CD14-positive monocyte (primary cell): ENCODE results near the gene CLDN6. TPM values are rescaled to one million over a fixed set of nuclear protein-coding genes. Genes with fewer than 3 reads are reported as not detected.

ENCODE experiments used
- DNase-seq, 3 donors: peaks; one replicate each; pipeline ENCODE4 v3.0.0-alpha.2; 2011 to 2022
- H2AFZ ChIP-seq: 2 replicates; pipeline ENCODE4 v1.6.0; 2012; ENCODE audit warnings: mild to moderate bottlenecking, low read depth, low read length, inconsistent platforms; ENCODE audit not compliant: insufficient read depth, poor library complexity, severe bottlenecking
- H3K27ac ChIP-seq, 2 donors: 1 replicate in 1 of 2; 2 replicates in 1 of 2; pipeline ENCODE4 v1.5.1; 2012 to 2013; ENCODE audit warnings: low read length in 2 of 2, control low read depth in 1 of 2, inconsistent platforms in 1 of 2, low read depth in 1 of 2, mild to moderate bottlenecking in 1 of 2
- H3K27me3 ChIP-seq, 2 donors: one replicate each; pipeline versions ENCODE4 v1.6.0 to v1.6.1; 2011 to 2013; ENCODE audit warnings: low read length in 2 of 2; ENCODE audit not compliant: control insufficient read depth in 2 of 2, insufficient read depth in 2 of 2
- H3K36me3 ChIP-seq, 2 donors: replicated peaks in 1 of 2; 1 replicate in 1 of 2; 2 replicates in 1 of 2; pipeline versions ENCODE4 v1.5.1 to v1.6.1; 2012 to 2013; ENCODE audit warnings: low read length in 2 of 2, control low read depth in 1 of 2, inconsistent platforms in 1 of 2, mild to moderate bottlenecking in 1 of 2; ENCODE audit not compliant: insufficient read depth in 2 of 2, control insufficient read depth in 1 of 2
- H3K4me1 ChIP-seq, 2 donors: 1 replicate in 1 of 2; 2 replicates in 1 of 2; pipeline versions ENCODE4 v1.5.1 to v1.6.1; 2012 to 2013; ENCODE audit warnings: low read length in 2 of 2, control low read depth in 1 of 2, inconsistent platforms in 1 of 2, mild to moderate bottlenecking in 1 of 2, moderate library complexity in 1 of 2; ENCODE audit not compliant: insufficient read depth in 2 of 2, control insufficient read depth in 1 of 2
- H3K4me2 ChIP-seq: replicated peaks from 2 replicates; pipeline ENCODE3; 2012; ENCODE audit warnings: low read length, moderate library complexity, mild to moderate bottlenecking; ENCODE audit not compliant: poor library complexity, severe bottlenecking; ENCODE audit errors: extremely low read depth
- H3K4me3 ChIP-seq, 3 experiments: fragments of 200-600 bp in 1 of 3; sonication (generic) in 1 of 3; replicated peaks in 1 of 3; 1 replicate in 2 of 3; 2 replicates in 1 of 3; pipeline ENCODE4 v1.5.1; 2011 to 2013; ENCODE audit warnings: low read length in 3 of 3, mild to moderate bottlenecking in 3 of 3, control low read depth in 2 of 3, low read depth in 2 of 3, inconsistent platforms in 1 of 3, moderate library complexity in 1 of 3
- H3K79me2 ChIP-seq: 2 replicates; pipeline ENCODE4 v1.6.0; 2012; ENCODE audit warnings: mild to moderate bottlenecking, control low read depth, inconsistent platforms, low read length, moderate library complexity; ENCODE audit not compliant: insufficient read depth
- H3K9ac ChIP-seq: 2 replicates; pipeline ENCODE4 v1.6.0; 2017; ENCODE audit warnings: low read length, mild to moderate bottlenecking; ENCODE audit not compliant: insufficient read depth, poor library complexity, severe bottlenecking
- H3K9me3 ChIP-seq, 2 donors: replicated peaks in 1 of 2; 1 replicate in 1 of 2; 2 replicates in 1 of 2; pipeline versions ENCODE4 v1.5.1 to v1.6.1; 2012 to 2013; ENCODE audit warnings: low read length in 2 of 2, control low read depth in 1 of 2; ENCODE audit not compliant: control insufficient read depth in 1 of 2, insufficient read depth in 1 of 2
- H4K20me1 ChIP-seq: 2 replicates; pipeline ENCODE4 v1.6.0; 2012; ENCODE audit warnings: mild to moderate bottlenecking, low read length, control low read depth, moderate library complexity; ENCODE audit not compliant: insufficient read depth
- H3K27ac Mint-ChIP-seq, 7 donors: one replicate each; pipeline ENCODE4 v1.8.0; 2020; ENCODE audit warnings: mild to moderate bottlenecking in 7 of 7, mixed read lengths in 7 of 7, moderate library complexity in 6 of 7, inconsistent platforms in 2 of 7
- H3K27me3 Mint-ChIP-seq, 3 donors: one replicate each; pipeline ENCODE4 v1.8.0; 2021 to 2022; ENCODE audit warnings: low read depth in 3 of 3, mild to moderate bottlenecking in 3 of 3, mixed read lengths in 3 of 3, moderate library complexity in 3 of 3, inconsistent platforms in 1 of 3
- H3K36me3 Mint-ChIP-seq, 2 donors: one replicate each; pipeline ENCODE4 v1.8.0; 2020; ENCODE audit warnings: mixed read lengths in 2 of 2, inconsistent platforms in 1 of 2, mild to moderate bottlenecking in 1 of 2
- H3K4me1 Mint-ChIP-seq: one replicate; pipeline ENCODE4 v1.8.0; 2020; ENCODE audit warnings: mild to moderate bottlenecking, mixed read lengths
- H3K4me3 Mint-ChIP-seq, 2 donors: one replicate each; pipeline ENCODE4 v1.8.0; 2020; ENCODE audit warnings: mild to moderate bottlenecking in 2 of 2, mixed read lengths in 2 of 2, moderate library complexity in 1 of 2
- H3K9me3 Mint-ChIP-seq, 7 donors: one replicate each; pipeline ENCODE4 v1.8.0; 2020 to 2022; ENCODE audit warnings: mixed read lengths in 7 of 7, mild to moderate bottlenecking in 6 of 7, moderate library complexity in 6 of 7, inconsistent platforms in 2 of 7
- CTCF ChIP-seq: fragments of 200-600 bp; IDR thresholded peaks from one replicate; pipeline ENCODE4 v1.8.0; 2022; ENCODE audit warnings: antibody characterized with exemption, mild to moderate bottlenecking
- WGBS: methylation state at CpG from one replicate; pipeline ENCODE4 v1.1.5; 2013; ENCODE audit warnings: missing lambda C conversion rate; ENCODE audit not compliant: insufficient coverage; 5-methylcytosine and 5-hydroxymethylcytosine counted together
- intact Hi-C, 2 donors: fragments of 100-400 bp; cut with micrococcal nuclease; formaldehyde crosslinking; loops; one replicate each; pipeline versions ENCODE4 v1.15.0 to v1.15.1; 2023
- polyA plus RNA-seq, 3 donors: library from polyadenylated mRNA; depleted of rRNA in 1 of 3; unstranded in 2 of 3; stranded (reverse) in 1 of 3; fragments of 300-500 nt in 2 of 3; fragments of >200 nt in 1 of 3; fragmentation: Illumina TruSeq in 2 of 3; gene quantifications; 1 replicate in 2 of 3; 2 replicates in 1 of 3; pipeline ENCODE4 v1.2.3, GENCODE V29; 2012 to 2021

The CLDN6 gene
- polyA plus RNA-seq, 3 donors: not detected

- Histone ChIP-seq H3K27ac (peak overlapping the region in 1 of 2 donors; percentile 72), H3K4me1 (peaks cover 61 to 73% of the 10 kb centered on the region in 2 donors), H3K36me3 (no peaks in the 10 kb centered on the region), H3K27me3 (no peaks in the 10 kb centered on the region), H4K20me1 (no peaks in the 10 kb centered on the region), H3K79me2 (no peaks in the 10 kb centered on the region), H3K4me3 (peak overlapping the region; percentile 69 to 88 (median 71)), H3K4me2 (peak overlapping the region; percentile 100), H3K9me3 (no peaks in the 10 kb centered on the region), H2AFZ (peak overlapping the region; percentile 97), H3K9ac (peak overlapping the region; percentile 77)
- Mint-ChIP-seq H3K4me1 (peaks cover 53% of the 10 kb centered on the region), H3K27me3 (peaks cover 0 to 3% (median 3%) of the 10 kb centered on the region in 3 donors), H3K36me3 (peaks cover 5 to 19% of the 10 kb centered on the region in 2 donors), H3K9me3 (no peaks in the 10 kb centered on the region), H3K4me3 (peak overlapping the region; percentile 82 to 89), H3K27ac (peak overlapping the region in 5 of 7 donors; percentile 35 to 77 (median 73))
- under 1% methylated on average over 65 of the region's 67 CpGs for WGBS
- peak; percentile 74 to 80 (median 76) for DNase-seq
- intact Hi-C loops: loop anchor here (2.0 to 5.0 kb wide), 2 partner anchors 68 to 70 kb away; no protein-coding TSS in a partner anchor
- peak; percentile 95 for TF ChIP-seq CTCF
These were observed 41.2 kb upstream of the CLDN6 start for GRCh38 chr16:3059041-3059722.

GRCh38 chr16:3058139-3059030 lies 40.4 kb upstream of the CLDN6 start:
- H3K9me3 ChIP-seq: no peaks in the 10 kb centered on the region
- no peaks in the 10 kb centered on the region for H4K20me1 ChIP-seq
- peak overlapping the region; percentile 100 for H3K4me2 ChIP-seq
- H2AFZ ChIP-seq: peak overlapping the region; percentile 97
- H3K4me1 ChIP-seq: peaks cover 69 to 81% of the 10 kb centered on the region in 2 donors
- H3K9ac ChIP-seq: peak overlapping the region; percentile 77
- WGBS: 10% methylated on average over 60 of the region's 77 CpGs
- no peaks in the 10 kb centered on the region for H3K27me3 ChIP-seq
- no peaks in the 10 kb centered on the region for H3K79me2 ChIP-seq
- Mint-ChIP-seq H3K9me3 (no peaks in the 10 kb centered on the region), H3K4me1 (peaks cover 61% of the 10 kb centered on the region), H3K4me3 (peak overlapping the region; percentile 82 to 89), H3K27me3 (peaks cover 0 to 6% (median 3%) of the 10 kb centered on the region in 3 donors), H3K27ac (peak overlapping the region in 3 of 7 donors; percentile 54 to 63 (median 58)), H3K36me3 (peaks cover 11 to 22% of the 10 kb centered on the region in 2 donors)
- peak overlapping the region in 1 of 2 donors; percentile 72 for H3K27ac ChIP-seq
- peak overlapping the region; percentile 69 to 88 (median 71) for H3K4me3 ChIP-seq
- intact Hi-C loops: loop anchor here (2.0 to 5.0 kb wide), 2 partner anchors 69 to 70 kb away; no protein-coding TSS in a partner anchor
- H3K36me3 ChIP-seq: no peaks in the 10 kb centered on the region
- no peak for TF ChIP-seq CTCF
- DNase-seq: no peak
